T-helper 2 cell treated with Interferon-gamma antibody and Interleukin-4, amounts not matched to agents 5 μg/mL and 100 μg/mL, for 36 hours (primary cell): Measurements from ENCODE around the gene GUCY2D.

Experiments
- DNase-seq: peaks from one replicate; pipeline ENCODE4 v3.0.0; 2021; ENCODE audit warnings: low spot score
- H3K27ac Mint-ChIP-seq: one replicate; pipeline ENCODE4 v1.8.0; 2021; ENCODE audit warnings: mild to moderate bottlenecking, mixed read lengths
- H3K27me3 Mint-ChIP-seq: one replicate; pipeline ENCODE4 v1.8.0; 2021; ENCODE audit warnings: low read depth, mixed read lengths
- H3K36me3 Mint-ChIP-seq: one replicate; pipeline ENCODE4 v1.8.0; 2021; ENCODE audit warnings: low read depth, mixed read lengths
- H3K4me1 Mint-ChIP-seq: one replicate; pipeline ENCODE4 v1.8.0; 2021; ENCODE audit warnings: low read depth, mixed read lengths
- H3K4me3 Mint-ChIP-seq: one replicate; pipeline ENCODE4 v1.8.0; 2022; ENCODE audit warnings: mild to moderate bottlenecking, moderate library complexity, mixed read lengths
- H3K9me3 Mint-ChIP-seq: one replicate; pipeline ENCODE4 v1.8.0; 2021; ENCODE audit warnings: mixed read lengths

Gene GUCY2D

GRCh38 chr17:7982173-7982572 is 20.2 kb upstream of the GUCY2D start:
- Mint-ChIP-seq H3K4me1 (peaks cover 5% of the 10 kb centered on the region), H3K27me3 (peaks cover 5% of the 10 kb centered on the region), H3K9me3 (peaks cover 4% of the 10 kb centered on the region), H3K36me3 (no peaks in the 10 kb centered on the region), H3K27ac (no peak overlapping the region), H3K4me3 (no peak overlapping the region)
- DNase-seq = no peak

GRCh38 chr17:7982666-7983065 is 19.7 kb upstream of the GUCY2D start:
- Mint-ChIP-seq H3K36me3 (no peaks in the 10 kb centered on the region), H3K27ac (no peak overlapping the region), H3K4me1 (peaks cover 5% of the 10 kb centered on the region)

GRCh38 chr17:7984904-7985303 is 17.5 kb upstream of the GUCY2D start:
- Mint-ChIP-seq H3K4me1 (peaks cover 15% of the 10 kb centered on the region), H3K9me3 (no peaks in the 10 kb centered on the region), H3K27me3 (peaks cover 3% of the 10 kb centered on the region), H3K4me3 (no peak overlapping the region), H3K27ac (no peak overlapping the region), H3K36me3 (no peaks in the 10 kb centered on the region)
- DNase-seq = no peak

More at GRCh38 chr17:7982666-7983065, 19.7 kb upstream of the GUCY2D start:
- no peak overlapping the region for H3K4me3 Mint-ChIP-seq
- H3K27me3 Mint-ChIP-seq = peaks cover 5% of the 10 kb centered on the region
- DNase-seq = no peak
- H3K9me3 Mint-ChIP-seq = peaks cover 2% of the 10 kb centered on the region

GRCh38 chr17:7987112-7987893 is 15.1 kb upstream of the GUCY2D start:
- Mint-ChIP-seq H3K27ac (peak overlapping the region; percentile 17), H3K4me3 (no peak overlapping the region), H3K36me3 (no peaks in the 10 kb centered on the region)

GRCh38 chr17:7988750-7989178 is 13.7 kb upstream of the GUCY2D start:
- Mint-ChIP-seq H3K9me3 (no peaks in the 10 kb centered on the region), H3K27me3 (no peaks in the 10 kb centered on the region), H3K36me3 (no peaks in the 10 kb centered on the region), H3K27ac (no peak overlapping the region), H3K4me3 (no peak overlapping the region), H3K4me1 (peaks cover 24% of the 10 kb centered on the region)
- DNase-seq = peak; percentile 37

More at GRCh38 chr17:7987112-7987893, 15.1 kb upstream of the GUCY2D start:
- no peak for DNase-seq
- Mint-ChIP-seq H3K4me1 (peaks cover 24% of the 10 kb centered on the region), H3K27me3 (peaks cover under 1% of the 10 kb centered on the region), H3K9me3 (no peaks in the 10 kb centered on the region)

GRCh38 chr17:7989781-7990655 is 12.4 kb upstream of the GUCY2D start:
- Mint-ChIP-seq H3K4me3 (peak overlapping the region; percentile 76), H3K27me3 (peaks cover 6% of the 10 kb centered on the region), H3K36me3 (no peaks in the 10 kb centered on the region), H3K9me3 (no peaks in the 10 kb centered on the region), H3K27ac (peak overlapping the region; percentile 72), H3K4me1 (peaks cover 24% of the 10 kb centered on the region)
- peak; percentile 88 for DNase-seq

GRCh38 chr17:7992516-7992915 is 9.9 kb upstream of the GUCY2D start:
- DNase-seq = no peak
- Mint-ChIP-seq H3K4me3 (no peak overlapping the region), H3K27ac (peak overlapping the region; percentile 26), H3K9me3 (no peaks in the 10 kb centered on the region), H3K27me3 (peaks cover 19% of the 10 kb centered on the region), H3K4me1 (peaks cover 27% of the 10 kb centered on the region), H3K36me3 (no peaks in the 10 kb centered on the region)

- no peak for DNase-seq
- Mint-ChIP-seq H3K27me3 (peaks cover 19% of the 10 kb centered on the region), H3K36me3 (no peaks in the 10 kb centered on the region), H3K4me3 (no peak overlapping the region), H3K27ac (no peak overlapping the region), H3K9me3 (no peaks in the 10 kb centered on the region), H3K4me1 (peaks cover 27% of the 10 kb centered on the region)
These were observed 9.5 kb upstream of the GUCY2D start for GRCh38 chr17:7992924-7993323.

- no peak overlapping the region for H3K4me3 Mint-ChIP-seq
- H3K4me1 Mint-ChIP-seq = peaks cover 24% of the 10 kb centered on the region
- no peak overlapping the region for H3K27ac Mint-ChIP-seq
- H3K27me3 Mint-ChIP-seq = peaks cover 25% of the 10 kb centered on the region
- no peaks in the 10 kb centered on the region for H3K36me3 Mint-ChIP-seq
- H3K9me3 Mint-ChIP-seq = no peaks in the 10 kb centered on the region
- no peak for DNase-seq
These were observed 8.3 kb upstream of the GUCY2D start for GRCh38 chr17:7993972-7994589.

GRCh38 chr17:7995724-7996123 is 6.7 kb upstream of the GUCY2D start:
- H3K4me3 Mint-ChIP-seq = no peak overlapping the region
- no peak overlapping the region for H3K27ac Mint-ChIP-seq
- H3K4me1 Mint-ChIP-seq = peaks cover 13% of the 10 kb centered on the region
- no peaks in the 10 kb centered on the region for H3K9me3 Mint-ChIP-seq
- no peaks in the 10 kb centered on the region for H3K36me3 Mint-ChIP-seq
- no peak for DNase-seq
- peaks cover 36% of the 10 kb centered on the region for H3K27me3 Mint-ChIP-seq

- Mint-ChIP-seq H3K4me3 (no peak overlapping the region), H3K27me3 (peaks cover 47% of the 10 kb centered on the region), H3K9me3 (no peaks in the 10 kb centered on the region), H3K4me1 (peaks cover 11% of the 10 kb centered on the region), H3K36me3 (no peaks in the 10 kb centered on the region), H3K27ac (no peak overlapping the region)
- peak; percentile 18 for DNase-seq
These were observed 5.2 kb upstream of the GUCY2D start for GRCh38 chr17:7997186-7997585.

GRCh38 chr17:8002721-8003593 is 542 bp downstream of the GUCY2D start:
- no peaks in the 10 kb centered on the region for H3K36me3 Mint-ChIP-seq
- H3K9me3 Mint-ChIP-seq = no peaks in the 10 kb centered on the region
- peaks cover 50% of the 10 kb centered on the region for H3K27me3 Mint-ChIP-seq
- no peak overlapping the region for H3K27ac Mint-ChIP-seq
- DNase-seq = no peak
- H3K4me3 Mint-ChIP-seq = no peak overlapping the region
- H3K4me1 Mint-ChIP-seq = peaks cover 6% of the 10 kb centered on the region

GRCh38 chr17:8003594-8004181 is 1.3 kb downstream of the GUCY2D start:
- Mint-ChIP-seq H3K9me3 (no peaks in the 10 kb centered on the region), H3K27me3 (peaks cover 46% of the 10 kb centered on the region), H3K27ac (no peak overlapping the region)

More at GRCh38 chr17:8003594-8004181, 1.3 kb downstream of the GUCY2D start:
- Mint-ChIP-seq H3K36me3 (no peaks in the 10 kb centered on the region), H3K4me1 (peaks cover 6% of the 10 kb centered on the region), H3K4me3 (no peak overlapping the region)
- no peak for DNase-seq
